Measurements from ENCODE around the gene WTAP.
"Not testable (repeated sequence)": the region's sequence is repeated elsewhere in the genome, so short reads cannot be mapped to it uniquely, and the experiment has no call there.

WTAP gene

DNA sequence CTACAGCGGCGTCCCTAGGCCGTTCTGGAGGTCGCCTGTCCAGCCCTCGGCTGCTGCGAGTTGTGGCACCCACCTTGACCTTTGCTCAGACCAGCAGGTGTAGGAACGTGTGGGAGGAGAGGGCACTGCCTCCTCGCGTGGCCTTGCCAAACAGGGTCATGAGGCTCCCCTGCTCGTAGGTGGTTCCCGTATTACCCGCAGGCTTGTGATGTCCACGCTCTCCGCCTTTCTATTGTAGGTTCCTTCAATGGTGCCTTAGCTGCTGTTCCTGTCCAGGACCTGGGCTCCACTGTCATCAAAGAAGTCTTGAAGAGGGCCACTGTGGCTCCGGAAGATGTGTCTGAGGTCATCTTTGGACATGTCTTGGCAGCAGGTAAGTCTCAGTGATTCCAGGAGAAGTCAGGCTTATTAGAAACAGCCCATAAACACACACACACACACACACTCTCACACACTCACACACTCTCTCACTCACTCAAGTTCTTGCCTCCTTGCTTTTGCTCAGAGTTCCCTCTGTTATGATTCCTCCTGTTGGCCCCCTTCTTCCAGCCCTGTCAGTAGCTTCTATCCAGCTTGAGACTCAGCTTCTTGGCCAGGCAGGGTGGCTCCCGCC is 35.5 kb downstream of the WTAP start:
- DNase-seq = no peak

DNA sequence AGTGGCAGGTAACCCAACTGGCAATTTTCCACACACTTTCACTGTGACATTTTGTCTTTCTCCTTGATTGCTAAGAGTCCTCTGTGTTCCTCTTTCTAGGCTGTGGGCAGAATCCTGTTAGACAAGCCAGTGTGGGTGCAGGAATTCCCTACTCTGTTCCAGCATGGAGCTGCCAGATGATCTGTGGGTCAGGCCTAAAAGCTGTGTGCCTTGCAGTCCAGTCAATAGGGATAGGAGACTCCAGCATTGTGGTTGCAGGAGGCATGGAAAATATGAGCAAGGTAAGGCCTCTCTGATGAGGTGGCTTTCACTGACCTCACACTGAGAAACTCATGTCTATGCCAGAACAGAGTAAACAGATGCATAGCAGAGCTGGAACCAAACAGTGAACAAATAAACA is 39.6 kb downstream of the WTAP start:
- DNase-seq = no peak

DNA sequence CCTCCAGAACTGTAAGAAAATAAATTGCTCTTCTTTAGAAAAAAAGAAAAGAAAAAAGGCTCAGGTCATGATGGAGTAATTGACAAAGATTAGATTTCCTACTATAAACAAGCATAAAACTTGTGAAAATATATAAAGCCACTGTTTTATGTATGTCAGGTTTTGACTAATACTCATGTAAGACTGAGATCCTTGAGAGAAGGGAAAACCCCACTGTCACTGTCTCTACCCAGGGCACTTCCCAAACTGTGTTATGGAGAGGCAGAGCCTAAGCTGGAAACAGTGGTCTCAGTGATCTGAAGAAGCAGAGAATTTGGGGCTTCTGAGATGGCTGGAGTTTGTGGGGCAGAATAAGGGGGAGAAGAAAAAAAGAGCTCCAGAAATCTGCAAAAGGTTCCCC is 42.2 kb downstream of the WTAP start:
- no peak for DNase-seq

DNA sequence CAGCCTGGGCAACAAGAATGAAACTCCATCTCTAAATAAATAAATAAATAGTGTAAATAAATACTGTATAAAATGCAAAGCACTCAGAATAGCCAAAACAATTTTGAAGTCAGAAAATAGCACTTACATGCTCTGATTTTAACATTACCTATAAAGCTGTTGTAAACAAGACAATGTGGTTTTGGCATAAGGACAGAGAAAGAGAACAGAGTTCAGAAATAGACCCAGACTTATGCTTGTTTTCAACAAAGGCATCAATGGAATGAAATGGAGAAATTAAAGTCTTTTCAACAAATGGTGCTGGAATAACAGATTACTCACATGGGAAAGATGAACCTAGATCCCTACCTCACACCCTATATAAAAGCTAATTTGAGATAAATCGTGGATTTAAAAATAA is 44.9 kb downstream of the WTAP start:
- DNase-seq = no peak

DNA sequence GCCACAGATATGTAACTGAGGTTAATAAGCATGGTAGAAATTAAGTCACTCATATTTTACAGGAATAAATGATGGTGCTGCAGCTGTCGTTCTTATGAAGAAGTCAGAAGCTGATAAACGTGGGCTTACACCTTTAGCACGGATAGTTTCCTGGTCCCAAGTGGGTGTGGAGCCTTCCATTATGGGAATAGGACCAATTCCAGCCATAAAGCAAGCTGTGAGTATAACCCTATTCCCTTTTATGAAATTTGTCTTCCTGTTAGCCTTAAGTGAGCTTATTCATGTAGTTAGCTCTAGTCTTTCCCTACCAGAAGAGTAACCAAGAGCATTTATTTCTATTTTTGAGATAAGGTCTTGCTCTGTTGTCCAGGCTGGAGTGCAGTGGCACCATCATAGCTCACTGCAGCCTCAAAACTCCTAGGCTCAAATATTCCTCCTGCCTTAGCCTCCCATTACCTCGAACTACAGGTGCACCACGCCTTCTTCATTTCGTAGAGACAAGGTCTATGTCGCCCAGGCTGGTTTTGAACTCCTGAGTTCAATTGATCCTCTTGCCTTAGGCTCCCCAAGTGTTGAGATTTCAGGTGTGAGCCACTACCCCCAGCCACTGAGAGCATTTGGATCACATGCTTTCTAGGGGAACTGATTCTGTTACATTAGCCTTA is 50.1 kb downstream of the WTAP start:
- no peak for DNase-seq

DNA sequence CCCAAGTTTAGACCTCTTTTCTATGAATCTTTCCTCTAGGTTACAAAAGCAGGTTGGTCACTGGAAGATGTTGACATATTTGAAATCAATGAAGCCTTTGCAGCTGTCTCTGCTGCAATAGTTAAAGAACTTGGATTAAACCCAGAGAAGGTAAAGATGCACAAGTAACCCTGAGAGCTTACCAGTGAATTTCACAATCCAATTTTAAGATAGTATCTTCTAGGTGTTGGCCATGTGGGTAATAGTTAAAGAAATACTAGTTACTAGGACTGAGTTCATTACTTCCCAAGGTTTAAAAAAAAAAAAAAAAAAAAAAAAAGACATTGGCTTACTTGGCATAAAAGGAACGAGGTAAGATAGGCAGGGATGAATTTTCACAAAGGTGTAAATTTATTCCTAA is 50.8 kb downstream of the WTAP start:
- no peak for DNase-seq

DNA sequence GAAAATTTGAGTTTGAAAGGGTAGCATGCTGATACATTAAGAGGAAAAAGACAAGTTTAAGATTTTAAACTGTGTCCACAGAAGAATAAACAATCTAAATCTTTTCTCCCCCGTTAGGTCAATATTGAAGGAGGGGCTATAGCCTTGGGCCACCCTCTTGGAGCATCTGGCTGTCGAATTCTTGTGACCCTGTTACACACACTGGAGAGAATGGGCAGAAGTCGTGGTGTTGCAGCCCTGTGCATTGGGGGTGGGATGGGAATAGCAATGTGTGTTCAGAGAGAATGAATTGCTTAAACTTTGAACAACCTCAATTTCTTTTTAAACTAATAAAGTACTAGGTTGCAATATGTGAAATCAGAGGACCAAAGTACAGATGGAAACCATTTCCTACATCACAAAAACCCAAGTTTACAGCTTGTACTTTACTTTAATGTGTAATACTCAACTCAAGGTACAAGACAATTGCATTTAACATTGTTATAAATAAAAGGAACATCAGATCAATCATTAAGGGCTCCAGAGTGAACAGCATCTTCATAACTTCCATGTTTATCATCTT is 51.3 kb downstream of the WTAP start:
- DNase-seq = no peak

DNA sequence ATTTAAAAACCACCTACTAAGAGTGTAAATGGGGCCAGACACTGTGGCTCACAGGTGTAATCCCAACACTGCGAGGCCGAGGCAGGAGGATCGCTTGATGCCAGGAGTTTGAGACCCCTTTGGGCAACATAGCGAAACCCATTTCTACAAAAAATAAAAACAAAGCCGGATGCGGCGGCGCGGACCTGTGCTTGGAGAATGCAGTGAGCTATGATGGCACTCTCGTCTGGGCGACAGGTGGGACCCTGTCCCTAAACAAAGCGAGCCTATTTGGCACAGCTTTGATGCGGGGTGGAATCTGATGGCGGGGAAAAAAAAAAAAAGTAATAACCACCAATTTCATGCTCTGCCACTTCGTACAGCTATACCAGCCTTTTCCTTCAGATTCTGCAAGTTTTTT is 61.0 kb downstream of the WTAP start:
- DNase-seq = no peak

DNA sequence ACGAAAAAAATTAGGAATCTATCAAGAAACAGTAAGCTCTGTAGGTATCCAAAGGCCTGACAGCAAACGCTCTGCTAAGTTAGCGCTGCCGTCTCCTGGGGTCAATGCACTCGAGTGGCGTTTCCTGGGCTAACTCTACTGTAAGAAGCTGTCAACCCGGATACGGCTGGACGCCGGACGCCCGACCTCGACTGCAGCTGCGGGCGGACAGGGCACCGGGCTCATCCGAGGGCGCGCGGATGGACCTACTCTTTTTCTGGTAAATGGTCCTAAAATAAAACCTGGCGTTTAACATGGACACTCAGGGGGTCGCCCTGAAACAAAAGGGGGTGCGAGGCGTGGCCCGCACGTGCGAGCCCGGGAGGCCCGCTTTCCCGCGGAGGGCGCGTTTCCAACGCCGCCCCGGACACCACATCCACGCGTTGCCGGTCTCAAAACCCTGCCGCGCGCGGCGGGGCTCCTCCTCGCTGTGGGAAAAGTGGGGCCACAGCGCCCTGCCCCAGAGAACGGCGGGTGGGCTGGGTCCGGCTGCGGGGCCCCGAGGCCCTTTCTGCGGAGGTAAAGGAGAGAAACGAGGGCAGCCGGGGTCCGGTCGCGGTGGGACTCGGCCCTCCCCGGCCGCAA is 61.6 kb downstream of the WTAP start:
- DNase-seq = peak; percentile 49

DNA sequence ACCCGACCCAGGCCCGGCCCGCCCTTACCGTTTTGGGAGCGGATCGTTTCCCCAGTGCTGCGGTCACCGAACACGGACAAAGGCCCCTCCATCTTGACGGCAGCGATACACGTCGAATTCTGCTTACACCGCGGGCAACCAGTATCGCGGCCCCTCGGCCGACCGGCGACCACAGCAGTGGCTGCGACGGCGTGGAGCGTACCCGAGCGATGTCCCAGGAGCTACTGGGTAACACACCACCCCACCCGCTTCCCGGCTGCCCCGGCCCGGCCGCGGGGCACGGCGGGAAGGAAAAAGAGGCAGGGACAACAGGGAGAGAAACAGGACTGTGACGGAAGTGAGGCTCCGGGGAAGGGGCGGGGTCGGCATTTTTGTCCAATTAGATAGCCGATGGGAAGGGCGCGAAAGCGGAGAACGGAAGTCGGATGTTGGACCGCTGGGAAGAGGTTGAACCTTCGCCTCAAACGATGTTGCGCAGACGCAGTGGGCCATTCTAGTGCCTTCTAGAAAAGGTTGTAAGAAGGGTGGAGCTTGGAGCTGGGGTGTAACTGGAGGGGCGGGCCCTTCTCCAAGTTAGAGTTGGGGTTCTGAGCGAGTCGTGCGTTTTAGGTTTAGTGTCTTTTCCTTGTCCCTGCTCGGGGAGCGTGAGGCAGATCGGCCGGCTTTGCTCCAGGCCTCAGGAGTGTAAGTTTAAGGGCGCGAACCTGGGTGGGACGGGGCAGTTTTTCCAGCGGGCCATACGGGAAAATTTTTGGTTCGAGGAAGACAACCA is 62.3 kb downstream of the WTAP start, which contains the start of gene TCP1:
TSS of gene TCP1 (minus strand) at position 226 of the 772 bp plus-strand sequence. CDS start at position 92, 134 bp downstream.
- DNase-seq = peak; percentile 99

DNA sequence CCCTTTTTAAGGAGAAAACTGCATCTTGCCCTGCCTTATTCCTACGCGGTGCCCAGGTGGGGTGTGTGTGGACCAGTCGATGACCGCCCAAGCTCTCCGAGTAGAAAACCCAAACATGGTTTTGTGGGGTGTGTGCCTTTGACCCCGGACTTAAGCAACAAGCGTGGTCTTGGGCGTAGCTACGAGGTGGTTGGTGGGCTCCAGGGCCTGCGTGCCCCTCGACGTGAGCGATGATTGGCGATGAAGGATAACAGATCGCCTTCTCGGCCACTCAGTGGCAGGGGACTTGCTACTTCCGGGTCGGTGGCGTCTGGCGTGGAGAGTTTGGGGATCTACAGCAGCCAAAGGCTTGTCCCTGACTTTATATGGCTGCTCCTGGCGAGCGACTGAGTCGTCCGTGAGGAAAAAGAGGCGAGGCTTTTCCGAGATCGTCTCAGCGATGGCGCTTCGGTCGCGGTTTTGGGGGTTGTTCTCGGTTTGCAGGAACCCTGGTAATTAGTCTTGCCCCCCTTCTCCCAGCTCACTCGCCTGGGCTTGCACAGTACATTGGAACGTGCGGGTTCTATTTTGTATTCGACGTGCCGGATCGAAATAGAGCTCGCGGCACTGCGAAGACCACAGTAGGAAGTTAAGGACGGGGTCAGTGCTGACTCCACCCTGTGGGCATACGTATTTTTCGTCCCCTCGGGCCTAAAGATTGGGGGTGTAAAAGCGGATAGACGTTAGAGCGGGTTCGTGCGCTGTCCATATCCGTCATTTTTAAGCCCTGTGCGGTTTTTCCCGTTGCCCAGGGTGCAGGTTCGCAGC is 63.0 kb downstream of the WTAP start, which contains the start of gene MRPL18:
TSS of gene MRPL18 (plus strand) at position 319 of the 807 bp plus-strand sequence. CDS start at position 440, 121 bp downstream.
- peak; percentile 95 for DNase-seq

DNA sequence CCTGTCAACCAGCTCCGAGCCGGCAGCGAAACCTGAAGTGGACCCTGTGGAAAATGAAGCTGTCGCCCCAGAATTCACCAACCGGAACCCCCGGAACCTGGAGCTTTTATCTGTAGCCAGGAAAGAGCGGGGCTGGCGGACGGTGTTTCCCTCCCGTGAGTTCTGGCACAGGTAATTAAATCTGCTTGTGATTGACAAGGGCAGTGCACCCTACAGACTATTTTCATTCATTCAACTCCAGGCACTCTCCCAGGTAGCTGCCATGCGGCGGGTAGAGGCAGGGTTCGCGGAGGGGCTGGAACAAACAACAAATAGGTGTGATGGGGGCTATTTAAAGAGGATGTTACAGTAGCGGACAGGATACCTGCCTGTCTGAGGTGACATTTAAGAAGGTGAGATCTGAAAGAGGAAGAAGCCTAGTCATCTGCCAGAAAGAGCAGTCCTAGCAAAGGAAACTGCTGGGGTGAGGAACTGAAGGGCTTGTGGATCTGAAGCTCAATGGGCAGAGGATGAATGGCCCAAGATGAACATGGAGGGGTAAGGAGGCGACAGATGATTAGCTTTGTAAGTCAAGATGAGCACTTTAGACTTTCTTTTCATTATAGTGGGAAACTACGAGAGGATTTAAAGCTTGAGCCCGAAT is 63.8 kb downstream of the WTAP start:
- DNase-seq = no peak

DNA sequence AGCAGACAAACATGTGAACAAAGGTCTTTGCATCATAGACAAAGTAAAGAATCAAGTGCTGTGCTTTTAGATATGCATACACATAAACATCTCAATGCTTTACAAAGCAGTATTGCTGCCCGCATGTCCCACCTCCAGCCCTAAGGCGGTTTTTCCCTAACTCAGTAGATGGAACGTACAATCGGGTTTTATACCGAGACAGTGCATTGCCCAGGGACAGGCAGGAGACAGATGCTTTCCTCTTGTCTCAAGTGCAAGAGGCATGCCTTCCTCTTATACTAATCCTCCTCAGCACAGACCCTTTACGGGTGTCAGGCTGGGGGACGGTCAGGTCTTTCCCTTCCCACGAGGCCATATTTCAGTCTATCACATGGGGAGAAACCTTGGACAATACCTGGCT is 67.7 kb downstream of the WTAP start:
- DNase-seq = not testable (repeated sequence)

DNA sequence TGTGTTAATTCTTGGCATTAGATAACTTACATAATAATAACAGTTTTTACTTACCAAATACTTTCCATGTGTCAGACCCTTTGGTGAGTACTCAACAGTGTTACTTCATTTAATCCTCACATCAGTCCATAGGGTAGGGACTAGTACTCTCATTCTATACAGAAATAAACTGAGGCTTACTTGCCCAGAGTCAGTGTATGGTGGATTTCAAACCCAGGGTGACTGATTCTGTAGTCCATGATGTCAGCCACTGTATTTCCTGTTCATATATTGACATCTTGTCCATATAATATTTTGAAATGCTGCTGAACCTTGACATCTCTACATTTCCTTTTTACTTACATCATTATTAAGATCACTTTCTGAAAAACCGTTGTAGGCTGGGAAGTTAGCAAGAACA is 70.2 kb downstream of the WTAP start:
- DNase-seq = no peak

DNA sequence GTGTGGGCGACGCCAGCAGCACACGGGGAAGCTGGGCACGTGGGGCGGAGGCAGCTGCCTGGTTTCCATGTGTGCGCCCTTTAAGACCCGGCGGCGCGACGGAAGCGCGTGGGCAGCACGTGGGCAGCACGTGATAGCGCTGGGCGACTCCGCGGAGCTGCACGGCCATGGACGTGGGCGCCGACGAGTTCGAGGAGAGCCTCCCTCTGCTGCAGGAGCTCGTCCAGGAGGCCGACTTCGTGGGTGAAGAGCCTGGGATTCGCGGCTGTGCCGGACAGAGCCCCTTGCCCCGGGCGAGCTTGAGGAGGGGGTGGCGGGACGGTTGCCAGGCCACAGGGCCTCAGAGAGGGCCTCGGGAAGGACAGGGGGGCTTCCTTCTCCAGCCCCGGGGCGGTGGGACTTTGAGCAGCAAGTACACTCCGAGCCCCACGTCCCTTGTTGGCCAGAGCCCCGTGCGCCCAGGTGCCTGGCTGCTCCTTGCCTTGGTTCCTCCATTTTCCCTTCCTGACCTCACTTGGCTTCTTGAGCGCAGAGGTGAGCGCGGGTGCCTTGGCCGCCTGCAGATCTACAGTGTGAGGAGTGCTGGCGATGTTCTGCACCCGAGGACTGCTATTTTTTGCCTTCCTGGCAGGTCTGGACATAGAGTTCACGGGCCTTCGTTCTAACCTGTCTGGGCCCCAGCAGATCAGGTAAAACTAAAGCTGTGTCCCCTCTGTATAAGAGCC is 73.0 kb downstream of the WTAP start, which contains the start of gene PNLDC1:
TSS of gene PNLDC1 (plus strand) at position 136 of the 725 bp plus-strand sequence. CDS start at position 168, 32 bp downstream.
- DNase-seq = no peak

DNA sequence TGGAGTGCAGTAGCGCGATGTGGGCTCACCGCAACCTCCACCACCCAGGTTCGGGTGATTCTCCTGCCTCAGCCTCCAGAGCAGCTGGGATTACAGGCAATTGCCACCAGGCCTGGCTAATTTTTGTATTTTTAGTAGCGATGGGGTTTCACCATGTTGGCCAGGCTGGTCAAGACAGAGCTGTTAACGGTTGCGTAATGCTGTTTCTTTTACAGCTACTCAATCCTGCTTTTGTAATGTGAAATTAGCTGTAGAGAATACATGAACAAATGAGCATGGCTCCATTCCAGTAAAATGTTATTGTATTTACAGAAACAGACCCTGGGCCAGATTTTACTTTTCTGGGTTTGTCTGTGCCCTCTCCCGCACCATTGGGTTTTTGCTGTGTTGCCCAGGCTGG is 74.6 kb downstream of the WTAP start:
- DNase-seq = no peak

DNA sequence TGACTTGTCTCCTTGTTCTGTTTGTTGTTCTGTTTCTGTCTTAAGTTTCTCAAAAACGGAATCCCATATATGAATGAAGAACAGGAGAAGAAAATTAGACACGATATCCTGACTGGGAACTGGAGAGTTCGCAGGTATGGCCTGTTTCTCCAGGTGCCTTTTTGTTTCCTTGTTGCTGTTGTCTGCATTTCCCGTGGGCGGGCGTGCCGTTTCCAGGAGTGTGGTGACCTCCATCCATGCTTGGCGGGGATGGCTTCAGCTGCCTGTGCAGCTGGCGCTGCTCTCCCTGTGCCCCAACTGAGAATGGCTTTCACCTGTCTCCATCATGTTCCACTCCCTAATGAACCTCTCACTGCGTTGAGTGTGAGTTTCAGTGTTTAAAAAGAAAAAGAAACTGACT is 77.2 kb downstream of the WTAP start:
- no peak for DNase-seq

DNA sequence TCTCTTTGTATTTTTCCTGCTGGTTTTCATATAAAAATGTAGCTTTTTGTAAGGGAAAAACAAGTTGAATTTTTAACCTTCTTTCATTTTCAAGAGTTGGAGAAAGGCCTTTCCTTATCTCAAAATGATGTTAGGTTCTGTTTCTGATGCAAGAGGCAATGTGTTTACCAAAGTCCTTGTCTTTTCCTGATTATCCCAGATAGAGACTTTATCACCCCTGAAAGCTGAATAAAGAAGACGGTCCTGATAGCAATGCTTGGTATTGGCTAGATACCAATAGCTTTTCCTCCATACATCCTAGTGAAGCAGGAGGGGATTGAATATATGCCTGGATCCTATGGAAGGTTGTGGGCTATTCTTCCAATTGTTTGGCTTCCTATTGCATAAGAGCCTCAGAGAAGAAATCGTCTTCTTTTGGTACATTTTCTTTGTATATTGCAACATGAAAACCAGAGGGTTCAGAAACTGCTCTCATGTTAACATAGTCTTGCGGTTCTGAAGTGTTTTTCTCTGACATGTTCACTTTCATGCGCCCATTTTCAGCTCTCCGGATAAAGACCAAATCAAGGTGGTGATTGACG is 78.2 kb downstream of the WTAP start:
- no peak for DNase-seq

Measured in right forelimb (tissue), 1 donor.